Measurements from ENCODE around the gene TYW1B.
"Not testable (repeated sequence)": the region's sequence is repeated elsewhere in the genome, so short reads cannot be mapped to it uniquely, and the experiment has no call there.

TYW1B gene, protein sequence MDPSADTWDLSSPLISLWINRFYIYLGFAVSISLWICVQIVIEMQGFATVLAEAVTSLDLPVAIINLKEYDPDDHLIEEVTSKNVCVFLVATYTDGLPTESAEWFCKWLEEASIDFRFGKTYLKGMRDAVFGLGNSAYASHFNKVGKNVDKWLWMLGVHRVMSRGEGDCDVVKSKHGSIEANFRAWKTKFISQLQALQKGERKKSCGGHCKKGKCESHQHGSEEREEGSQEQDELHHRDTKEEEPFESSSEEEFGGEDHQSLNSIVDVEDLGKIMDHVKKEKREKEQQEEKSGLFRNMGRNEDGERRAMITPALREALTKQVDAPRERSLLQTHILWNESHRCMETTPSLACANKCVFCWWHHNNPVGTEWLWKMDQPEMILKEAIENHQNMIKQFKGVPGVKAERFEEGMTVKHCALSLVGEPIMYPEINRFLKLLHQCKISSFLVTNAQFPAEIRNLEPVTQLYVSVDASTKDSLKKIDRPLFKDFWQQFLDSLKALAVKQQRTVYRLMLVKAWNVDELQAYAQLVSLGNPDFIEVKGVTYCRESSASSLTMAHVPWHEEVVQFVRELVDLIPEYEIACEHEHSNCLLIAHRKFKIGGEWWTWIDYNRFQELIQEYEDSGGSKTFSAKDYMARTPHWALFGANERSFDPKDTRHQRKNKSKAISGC

DNA sequence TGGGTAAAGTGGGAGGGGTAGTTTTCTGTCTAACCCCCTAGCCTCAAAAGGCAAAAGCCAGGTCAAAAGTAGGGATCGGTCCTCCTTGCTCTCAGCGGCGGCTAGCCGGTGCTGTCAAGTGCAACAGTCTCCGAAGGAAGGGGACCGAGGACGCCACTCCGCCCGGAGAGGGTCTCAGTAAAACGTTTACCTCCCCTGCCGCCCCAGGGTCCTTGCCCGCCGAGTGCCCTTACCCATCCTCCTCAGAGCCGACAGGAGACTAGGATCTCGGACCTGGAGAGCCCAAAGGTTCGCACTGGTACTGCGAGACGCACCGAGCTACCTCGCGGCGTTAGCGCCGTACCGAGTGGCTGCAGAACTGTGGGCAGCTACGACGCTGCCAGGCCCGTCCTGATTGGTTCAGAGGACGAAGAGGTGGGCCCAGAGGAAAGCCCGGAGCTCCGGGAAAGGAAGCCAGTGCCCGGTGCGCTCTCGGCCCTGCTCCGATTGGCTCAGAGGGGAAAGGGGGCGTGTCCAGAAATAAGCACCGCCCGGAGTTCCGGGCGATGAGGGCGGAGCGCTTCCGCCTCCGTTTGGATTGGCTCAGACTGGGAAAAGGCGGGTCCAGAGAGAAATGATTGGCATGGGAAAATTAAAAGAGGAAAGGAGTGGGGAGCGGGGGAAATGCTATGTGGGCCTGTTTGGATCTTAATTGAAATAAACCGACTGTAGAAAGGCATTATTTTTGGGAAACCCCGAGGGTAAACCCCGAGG, at the start of gene TYW1B:
Gene TYW1B, minus strand, starts transcription at position 362 of the 753 bp plus-strand sequence. Its CDS starts 125 bp downstream, at position 237.
- DNase-seq (ENCODE audit: low spot score), result peak; percentile 74

DNA sequence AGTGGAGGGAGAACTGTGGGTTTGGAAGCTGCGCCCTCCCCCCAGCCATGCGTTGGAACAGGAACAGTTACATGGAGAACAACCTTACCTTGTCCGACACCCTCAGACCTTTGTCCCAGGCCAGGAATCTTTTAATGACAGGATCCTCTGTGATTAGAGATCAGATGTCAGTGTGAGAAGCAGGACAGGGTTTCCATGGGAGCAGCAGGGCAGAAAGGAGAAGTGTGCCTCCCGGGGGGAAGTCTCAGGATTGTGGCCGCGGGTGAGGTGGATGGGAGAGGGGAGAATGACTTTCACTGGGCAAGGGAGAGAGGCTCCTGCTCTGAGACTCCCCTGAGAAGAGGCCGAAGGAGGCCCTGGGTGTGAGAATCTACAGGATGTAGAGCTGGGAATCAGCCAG, 39.6 kb upstream of the TYW1B start:
- not testable (repeated sequence) for DNase-seq (ENCODE audit: low spot score)

DNA sequence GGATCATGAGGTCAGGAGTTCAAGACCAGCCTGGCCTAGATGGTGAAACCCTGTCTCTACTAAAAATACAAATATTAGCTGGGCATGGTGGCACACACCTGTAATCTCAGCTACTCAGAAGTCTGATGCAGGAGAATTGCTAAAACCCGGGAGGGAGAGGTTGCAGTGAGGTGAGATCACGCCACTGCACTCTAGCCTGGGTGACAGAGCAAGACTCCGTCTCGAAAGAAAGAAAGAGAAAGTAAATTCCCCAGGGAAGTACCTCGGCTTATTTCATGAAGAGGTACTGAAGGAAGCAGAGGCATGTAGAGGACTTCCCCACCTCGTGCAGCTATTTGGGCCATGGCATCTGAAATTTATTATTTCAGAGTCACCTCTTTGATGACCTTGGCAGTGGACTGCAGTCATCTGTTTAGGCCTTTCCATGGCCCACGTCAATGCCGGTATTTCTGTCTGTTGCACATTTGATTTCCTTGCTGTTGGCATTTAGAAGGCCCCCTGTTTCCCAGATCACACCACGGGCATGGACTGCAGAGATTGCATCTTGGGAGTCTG, 30.9 kb upstream of the TYW1B start:
- DNase-seq (ENCODE audit: low spot score), result not testable (repeated sequence)

DNA sequence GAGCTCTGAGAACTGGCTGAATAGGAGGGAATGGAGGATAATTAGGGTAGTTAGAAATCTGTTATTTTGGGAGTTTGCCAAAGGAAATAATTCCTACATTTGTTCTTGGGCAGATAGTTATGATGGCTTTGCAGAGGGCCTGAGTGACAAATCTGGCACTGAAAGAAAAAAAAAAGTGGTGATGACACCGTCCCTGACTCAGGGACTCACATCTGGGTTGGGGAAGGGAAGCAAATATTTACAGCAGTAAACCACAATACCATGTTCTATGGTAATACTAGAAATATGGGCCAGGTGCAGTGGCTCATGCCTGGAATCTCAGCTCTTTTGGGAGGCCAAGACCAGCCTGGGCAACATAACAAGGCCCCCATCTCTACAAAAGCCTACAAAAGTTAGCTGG, 29.9 kb upstream of the TYW1B start:
- DNase-seq (ENCODE audit: low spot score), result not testable (repeated sequence)

DNA sequence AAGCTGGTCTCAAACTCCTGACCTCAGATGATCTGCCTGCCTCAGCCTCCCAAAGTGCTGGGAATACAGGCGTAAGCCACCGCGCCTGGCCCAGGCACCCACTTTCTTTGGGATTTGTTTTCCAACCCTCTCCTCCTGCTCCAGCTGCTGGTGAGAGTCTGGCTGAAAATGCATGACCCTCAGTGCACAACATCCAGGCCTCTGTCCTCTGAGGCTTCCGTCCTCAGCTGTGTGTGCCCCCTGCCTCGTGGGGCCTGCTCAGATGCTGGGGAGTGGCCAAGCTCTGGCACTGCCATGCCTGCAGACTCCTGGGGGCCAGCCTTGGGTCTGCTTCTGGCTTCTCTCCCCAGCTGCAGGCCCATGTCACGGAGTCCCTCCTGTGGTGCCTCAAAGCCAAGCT, 27.3 kb upstream of the TYW1B start:
- DNase-seq (ENCODE audit: low spot score), result not testable (repeated sequence)

DNA sequence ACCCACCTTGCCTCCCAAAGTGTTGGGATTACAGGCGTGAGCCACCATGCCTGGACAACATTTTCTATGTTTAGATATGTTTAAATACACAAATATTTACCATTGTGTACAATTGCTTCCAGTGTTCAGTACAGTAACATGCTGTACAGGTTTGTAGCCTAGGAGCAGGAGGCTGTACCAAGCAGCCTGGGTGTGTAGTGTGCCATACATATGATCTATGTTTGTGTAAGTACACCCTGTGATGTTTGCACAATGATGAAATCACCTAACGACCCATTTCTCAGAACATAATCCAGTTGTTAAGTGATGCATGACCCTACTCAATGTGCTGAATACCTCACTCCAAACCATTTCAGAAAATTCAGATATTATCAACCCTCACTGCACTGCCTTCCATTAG, 24.9 kb upstream of the TYW1B start:
- DNase-seq (ENCODE audit: low spot score), result not testable (repeated sequence)

DNA sequence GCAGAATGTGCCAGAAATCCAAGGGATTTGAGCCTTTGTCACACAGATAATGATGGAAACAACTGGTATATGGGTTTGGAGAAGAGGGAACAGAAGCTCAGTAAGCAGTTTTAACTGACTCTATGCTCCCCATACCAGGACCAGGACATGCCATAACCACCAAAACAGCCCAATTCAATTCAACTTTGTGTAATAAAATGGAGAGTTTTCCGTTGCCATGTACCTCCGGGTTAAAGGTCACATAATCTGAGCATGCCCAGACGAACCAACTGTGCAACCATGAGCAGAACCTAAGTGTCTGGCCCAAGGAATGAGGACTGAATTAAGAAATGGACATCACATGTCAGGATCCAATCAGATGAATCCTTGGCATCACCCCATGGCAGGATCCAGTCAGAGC, 22.7 kb upstream of the TYW1B start:
- DNase-seq (ENCODE audit: low spot score), result not testable (repeated sequence)

DNA sequence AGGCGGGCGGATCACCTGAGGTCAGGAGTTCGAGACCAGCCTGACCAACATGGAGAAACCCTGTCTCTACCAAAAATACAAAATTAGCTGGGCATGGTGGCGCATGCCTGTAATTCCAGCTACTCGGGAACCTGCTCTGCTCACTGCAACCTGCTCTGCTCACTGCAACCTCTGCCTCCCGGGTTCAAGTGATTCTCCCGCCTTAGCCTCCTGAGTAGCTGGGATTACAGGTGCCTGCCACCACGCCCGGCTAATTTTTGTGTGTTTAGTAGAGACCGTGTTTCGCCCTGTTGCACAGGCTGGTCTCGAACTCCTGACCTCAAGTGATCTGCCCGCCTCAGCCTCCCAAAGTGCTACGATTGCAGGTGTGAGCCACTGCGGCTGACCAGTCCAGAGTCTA, 16.1 kb upstream of the TYW1B start:
- not testable (repeated sequence) for DNase-seq (ENCODE audit: low spot score)

DNA sequence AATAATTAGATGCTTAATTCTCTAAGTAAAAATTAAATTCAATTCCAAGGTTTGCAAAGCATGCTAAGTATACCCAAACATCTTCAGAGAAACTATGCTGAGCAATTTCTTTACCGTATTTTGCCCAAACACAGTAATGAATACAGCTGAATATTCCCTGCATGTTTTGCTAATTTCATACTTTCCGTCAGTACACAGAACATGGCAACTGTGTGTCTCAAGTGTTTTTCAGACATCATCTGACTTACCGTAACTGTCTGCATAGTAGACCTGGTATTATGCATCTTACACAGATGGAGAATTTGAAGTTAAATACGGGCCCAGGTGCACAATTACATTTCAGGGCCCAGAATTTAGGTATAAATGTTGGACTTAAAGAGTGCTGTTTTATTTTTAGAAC, 15.2 kb upstream of the TYW1B start:
- not testable (repeated sequence) for DNase-seq (ENCODE audit: low spot score)

DNA sequence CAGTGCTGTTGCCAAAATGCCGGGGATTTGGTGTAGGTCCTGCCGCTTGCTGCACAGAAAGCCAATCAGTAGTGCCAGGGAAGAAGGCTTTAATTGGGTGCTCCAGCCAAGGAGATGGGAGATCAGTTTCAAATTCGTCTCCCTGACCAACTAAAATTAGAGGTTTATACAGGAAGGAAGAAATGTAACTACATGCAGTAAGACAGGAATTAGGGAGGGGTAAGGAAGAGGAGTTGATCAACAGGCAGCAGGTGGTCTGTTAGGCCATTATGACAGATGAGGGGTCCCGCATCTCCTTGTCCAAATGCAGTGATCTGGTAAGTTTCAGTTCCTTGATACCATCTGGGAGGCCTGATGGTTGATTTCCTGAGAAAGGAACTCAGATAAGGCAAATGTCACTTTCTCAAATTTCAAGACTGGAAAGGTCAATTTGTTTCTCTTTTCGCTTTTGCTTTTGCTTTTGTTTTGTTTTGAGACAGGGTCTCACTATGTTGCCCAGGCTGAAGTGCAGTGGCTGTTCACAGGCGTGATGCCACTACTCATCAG, 13.0 kb upstream of the TYW1B start:
- DNase-seq (ENCODE audit: low spot score), result not testable (repeated sequence)

DNA sequence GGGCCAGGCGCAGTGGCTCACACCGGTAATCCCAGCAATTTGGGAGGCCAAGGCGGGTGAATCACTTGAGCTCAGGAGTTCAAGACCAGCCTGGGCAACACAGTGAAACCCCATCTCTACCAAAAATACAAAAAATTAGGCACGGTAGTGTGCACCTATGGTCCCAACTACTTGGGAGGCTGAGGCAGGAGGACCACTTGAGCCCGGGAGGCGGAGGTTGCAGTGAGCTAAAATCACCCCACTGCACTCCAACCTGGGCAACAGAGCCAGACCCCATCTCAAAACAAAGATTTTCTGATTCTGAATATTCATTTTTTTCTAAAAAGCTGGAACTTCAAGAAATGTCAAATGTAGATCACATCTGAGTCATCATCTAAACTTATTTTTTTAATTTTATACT, 10.3 kb upstream of the TYW1B start:
- DNase-seq (ENCODE audit: low spot score), result not testable (repeated sequence)

DNA sequence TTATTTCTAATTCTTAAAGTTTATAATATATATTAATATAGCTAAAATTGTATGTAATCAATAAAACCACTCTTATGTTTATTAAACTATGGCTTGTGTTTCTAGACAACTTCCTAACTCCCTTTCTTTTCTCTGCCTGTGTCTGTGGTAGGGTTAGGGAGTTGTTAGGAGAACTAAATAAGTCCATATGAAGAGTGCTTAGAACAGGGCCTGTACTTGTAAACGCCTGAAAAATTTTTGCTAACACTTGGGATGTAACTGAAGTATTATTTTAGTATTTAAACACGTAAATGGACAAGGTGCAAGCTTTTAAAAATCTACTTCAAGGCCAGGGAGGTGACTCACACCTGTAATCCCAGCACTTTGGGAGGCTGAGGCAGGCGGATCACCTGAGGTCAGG, 9.3 kb upstream of the TYW1B start:
- DNase-seq (ENCODE audit: low spot score), result not testable (repeated sequence)

DNA sequence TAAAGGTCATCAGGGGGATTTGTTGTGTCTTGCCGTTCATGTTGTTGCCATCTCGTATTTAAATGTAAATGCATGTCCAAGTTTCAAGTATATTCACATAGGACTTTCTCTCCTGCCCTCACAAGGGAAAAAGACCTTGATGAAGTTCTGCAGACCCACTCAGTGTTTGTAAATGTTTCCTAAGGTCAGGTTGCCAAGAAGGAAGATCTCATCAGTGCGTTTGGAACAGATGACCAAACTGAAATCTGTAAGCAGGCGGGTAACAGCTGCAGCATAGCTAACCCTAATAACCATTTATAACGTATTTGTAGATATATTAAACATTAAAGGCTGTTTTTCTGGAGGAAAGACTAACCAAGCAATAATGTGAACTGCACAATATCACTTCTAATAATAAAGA, 2.6 kb upstream of the TYW1B start:
- not testable (repeated sequence) for DNase-seq (ENCODE audit: low spot score)

DNA sequence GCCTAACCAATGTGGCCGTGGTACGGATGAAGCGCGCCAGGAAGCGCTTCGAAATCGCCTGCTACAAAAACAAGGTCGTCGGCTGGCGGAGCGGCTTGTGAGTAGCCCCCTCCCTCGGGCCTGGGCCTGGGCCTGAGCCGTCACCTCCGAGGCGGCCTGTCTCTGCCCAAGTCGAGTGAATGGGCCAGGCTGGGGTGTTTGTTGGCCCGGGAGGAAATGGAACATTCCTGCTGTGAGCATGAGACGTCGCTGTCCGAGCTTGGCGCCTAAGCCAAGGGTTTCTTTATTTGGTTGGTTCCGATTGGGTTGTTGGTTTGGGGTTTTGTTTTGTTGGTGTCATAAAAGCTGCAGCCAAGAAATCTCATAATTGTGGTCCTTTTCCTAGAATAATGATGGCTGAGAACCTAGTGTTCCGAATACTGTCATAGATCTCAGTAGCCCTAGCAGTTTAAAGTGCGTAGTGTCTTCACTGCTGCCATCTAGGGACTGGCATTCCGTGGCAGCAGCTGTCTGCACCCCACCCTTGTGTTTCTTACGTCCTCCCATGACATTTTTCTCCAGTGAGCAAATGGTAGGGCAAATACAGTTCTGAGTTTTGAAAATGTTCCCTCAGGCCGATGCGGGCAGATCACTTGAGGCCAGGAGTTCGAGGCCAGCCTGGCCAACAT, 1.8 kb upstream of the TYW1B start:
- not testable (repeated sequence) for DNase-seq (ENCODE audit: low spot score)

DNA sequence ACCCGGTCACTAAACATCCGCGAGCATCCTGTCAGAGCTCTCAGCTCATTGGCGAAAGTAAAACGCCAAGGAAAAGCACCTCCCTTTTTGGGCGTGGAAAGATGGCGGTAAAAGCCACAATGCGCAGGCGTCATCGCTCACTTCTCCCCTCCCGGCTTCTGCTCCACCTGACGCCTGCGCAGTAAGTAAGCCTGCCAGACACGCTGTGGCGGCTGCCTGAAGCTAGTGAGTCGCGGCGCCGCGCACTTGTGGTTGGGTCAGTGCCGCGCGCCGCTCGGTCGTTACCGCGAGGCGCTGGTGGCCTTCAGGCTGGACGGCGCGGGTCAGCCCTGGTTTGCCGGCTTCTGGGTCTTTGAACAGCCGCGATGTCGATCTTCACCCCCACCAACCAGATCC, 1.3 kb upstream of the TYW1B start:
- peak; percentile 86 for DNase-seq (ENCODE audit: low spot score)

DNA sequence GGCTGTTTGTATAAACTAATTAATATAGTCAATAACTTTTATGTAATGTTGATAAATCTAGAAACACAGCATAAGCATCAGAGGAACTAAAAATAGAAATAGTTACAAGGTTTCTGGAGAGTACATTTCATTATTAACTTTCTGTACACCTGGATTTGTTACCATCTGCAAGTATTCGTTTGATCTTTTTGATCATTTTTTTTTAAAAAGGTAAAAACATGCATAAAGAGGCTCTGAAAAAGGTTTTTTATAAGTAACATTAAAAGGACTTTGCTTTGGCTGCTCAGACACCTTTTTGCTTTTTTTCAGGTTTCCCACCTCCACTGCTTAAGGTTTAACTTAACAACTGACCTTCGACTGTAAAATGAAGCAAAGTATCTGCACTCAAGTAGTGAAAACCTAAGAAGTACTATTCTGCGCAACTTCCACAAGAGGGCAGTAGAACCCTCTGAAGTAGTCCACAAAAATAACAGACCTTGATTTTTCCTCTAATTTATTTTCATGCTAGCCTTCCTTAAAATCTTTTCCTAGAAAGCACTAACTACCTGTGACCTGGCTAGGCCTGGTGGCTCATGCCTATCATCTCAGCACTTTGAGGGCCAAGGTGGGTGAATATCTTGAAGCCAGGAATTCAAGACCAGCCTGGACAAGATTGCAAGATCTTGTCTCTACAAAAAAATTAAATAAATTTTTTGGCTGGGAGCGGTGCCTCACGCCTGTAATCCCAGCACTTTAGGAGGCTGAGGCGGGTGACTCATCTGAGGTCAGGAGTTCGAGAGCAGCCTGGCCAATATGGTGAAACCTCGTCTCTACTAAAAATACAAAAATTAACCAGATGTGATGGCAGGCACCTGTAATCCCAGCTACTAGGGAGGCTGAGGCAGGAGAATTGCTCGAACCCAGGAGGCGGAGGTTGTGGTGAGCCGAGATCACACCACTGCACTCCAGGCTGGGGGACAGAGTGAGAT, 4.0 kb downstream of the TYW1B start:
- not testable (repeated sequence) for DNase-seq (ENCODE audit: low spot score)

DNA sequence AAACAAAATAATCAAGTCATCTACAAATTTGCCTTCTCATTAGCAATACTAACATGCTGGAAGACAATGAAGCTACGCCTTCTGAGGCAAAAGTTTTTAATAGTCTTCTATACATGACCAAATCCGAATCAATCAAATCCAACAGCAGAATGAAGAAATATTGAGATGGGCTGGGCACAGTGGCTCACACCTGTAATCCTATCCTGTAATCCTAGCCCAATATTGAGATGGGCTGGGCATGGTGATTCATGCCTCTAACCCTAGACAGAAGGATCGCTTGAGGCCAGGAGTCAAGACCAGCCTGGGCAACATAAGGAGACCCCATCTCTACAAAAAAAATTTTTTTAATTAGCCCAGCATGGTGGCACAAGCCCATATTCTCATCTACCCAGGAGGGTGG, 5.5 kb downstream of the TYW1B start:
- not testable (repeated sequence) for DNase-seq (ENCODE audit: low spot score)

DNA sequence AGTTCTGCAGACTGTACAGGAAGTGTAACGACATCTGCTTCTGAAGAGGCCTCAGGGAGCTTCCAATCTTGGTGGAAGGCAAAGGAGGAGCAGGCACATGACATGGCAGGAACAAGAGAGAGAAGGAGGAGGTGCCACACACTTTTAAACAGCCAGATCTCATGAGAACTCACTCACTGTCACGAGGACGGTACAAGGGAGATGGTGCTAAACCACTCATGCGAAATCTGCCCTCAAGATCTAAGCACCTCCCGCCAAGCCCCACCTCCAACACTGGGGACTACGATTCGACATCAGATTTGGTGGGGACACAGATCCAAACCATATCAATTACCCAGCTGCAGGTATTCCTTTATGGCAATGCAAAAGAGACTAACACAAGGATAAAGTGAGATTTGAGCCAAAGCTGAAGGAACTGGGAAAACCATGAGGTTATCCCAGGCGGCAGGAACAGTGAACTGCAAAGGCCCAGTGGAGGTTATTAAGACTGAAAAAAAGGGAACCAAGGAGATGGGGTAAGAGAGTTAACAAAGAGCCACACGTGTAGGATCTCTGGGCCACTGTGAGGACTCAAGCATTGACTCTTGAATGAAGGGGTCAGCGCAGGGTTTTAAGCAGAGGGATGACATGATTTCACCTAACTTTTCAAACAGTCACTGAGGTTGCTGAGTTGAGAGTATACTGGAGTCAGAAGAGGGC, 9.2 kb downstream of the TYW1B start:
- DNase-seq (ENCODE audit: low spot score), result not testable (repeated sequence)

DNA sequence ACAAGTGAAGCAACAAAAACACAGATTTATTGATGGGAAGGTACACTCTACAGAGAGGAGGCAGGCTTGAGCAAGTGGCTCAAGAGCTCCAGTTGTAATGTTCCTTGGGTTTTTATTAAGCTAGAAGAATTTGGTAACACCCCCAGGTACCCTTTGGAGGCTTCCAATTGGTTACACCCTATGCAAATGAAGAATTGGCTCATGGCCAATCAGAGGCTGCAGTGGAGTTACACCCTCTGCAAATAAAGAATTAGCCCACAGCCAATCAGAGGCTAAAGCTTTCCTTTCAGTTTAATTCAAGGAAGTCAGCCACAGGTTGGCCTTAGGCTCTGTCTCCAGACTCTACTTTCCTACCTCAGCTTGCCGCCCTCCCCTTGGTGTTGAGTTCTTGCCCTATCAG, 10.3 kb downstream of the TYW1B start:
- DNase-seq (ENCODE audit: low spot score), result not testable (repeated sequence)

Data from COLO829 (cell line).